A673 (cell line): ENCODE data around the gene ZSWIM3. TPM values are rescaled to one million over a fixed set of nuclear protein-coding genes. Genes with fewer than 3 reads are reported as not detected.

ENCODE experiments used
- BruUV-seq: library from RNA; stranded (reverse); fragments of 400-500 nt; replicated peaks from 2 replicates; lab custom pipeline; 2021; lab: Mats Ljungman, UMichigan
- CTCF ChIA-PET: fragments of 300-600 bp; sonication (Branson Sonifier 250); formaldehyde crosslinking; loops from one replicate; lab custom pipeline; 2022; ENCODE audit warnings: antibody characterized with exemption; lab: Charles Lee
- POLR2A ChIA-PET: fragments of 300-600 bp; sonication (Branson Sonifier 250); formaldehyde crosslinking; loops from one replicate; lab custom pipeline; 2022; ENCODE audit warnings: antibody characterized with exemption; ENCODE audit not compliant: low non-redundant PET; lab: Charles Lee
- DNase-seq: peaks from one replicate; pipeline ENCODE4 v3.0.0-alpha.2; 2015; ENCODE audit warnings: low spot score
- H3K27ac ChIP-seq: fragments of 200-600 bp; sonication (generic); 2 replicates; pipeline ENCODE4 v1.5.1; 2016; ENCODE audit warnings: mixed run types, low read depth, mild to moderate bottlenecking, mixed read lengths, antibody characterized with exemption, low read length; ENCODE audit not compliant: poor library complexity, severe bottlenecking
- H3K27me3 ChIP-seq: fragments of 200-600 bp; sonication (generic); replicated peaks from 2 replicates; pipeline ENCODE4 v1.6.1; 2017; ENCODE audit warnings: mixed run types, low read depth, mild to moderate bottlenecking, mixed read lengths, antibody characterized with exemption, low read length; ENCODE audit not compliant: insufficient read depth, poor library complexity
- H3K36me3 ChIP-seq: fragments of 200-600 bp; sonication (generic); 2 replicates; pipeline ENCODE4 v1.6.1; 2016; ENCODE audit warnings: mixed run types, mild to moderate bottlenecking, mixed read lengths, antibody characterized with exemption, low read length; ENCODE audit not compliant: insufficient read depth, poor library complexity, severe bottlenecking
- H3K4me1 ChIP-seq: fragments of 200-600 bp; sonication (generic); 2 replicates; pipeline ENCODE4 v1.6.1; 2017; ENCODE audit warnings: mixed run types, mild to moderate bottlenecking, mixed read lengths, antibody characterized with exemption, low read length; ENCODE audit not compliant: insufficient read depth, poor library complexity, severe bottlenecking
- H3K4me3 ChIP-seq: fragments of 200-600 bp; sonication (generic); 2 replicates; pipeline ENCODE4 v1.5.1; 2016; ENCODE audit warnings: low read depth, mixed run types, mild to moderate bottlenecking, mixed read lengths, low read length; ENCODE audit not compliant: poor library complexity, severe bottlenecking
- H3K9me3 ChIP-seq: fragments of 200-600 bp; sonication (generic); 2 replicates; pipeline ENCODE4 v1.6.1; 2016; ENCODE audit warnings: mixed run types, low read depth, mild to moderate bottlenecking, mixed read lengths, antibody characterized with exemption, low read length; ENCODE audit not compliant: poor library complexity, severe bottlenecking
- EZH2 ChIP-seq: fragments of 200-600 bp; sonication (generic); IDR thresholded peaks from 2 replicates; pipeline ENCODE4 v1.6.1; 2017; ENCODE audit warnings: borderline replicate concordance, low read depth, mild to moderate bottlenecking, mixed read lengths, antibody characterized with exemption, low read length; ENCODE audit not compliant: poor library complexity, severe bottlenecking
- intact Hi-C: fragments of 100-400 bp; cut with micrococcal nuclease; formaldehyde crosslinking; loops from one replicate; pipeline ENCODE4 v1.10.0; 2022; ENCODE audit not compliant: unreplicated experiment
- total RNA-seq: library from RNA; stranded (reverse); gene quantifications from 2 replicates; pipeline ENCODE4 v1.2.3, GENCODE V29; 2021
- TF ChIP-seq, protein P1 (sequence below): fragments of 300-800, 200-600 bp; sonication (generic); conservative IDR thresholded peaks from 2 replicates; pipeline ENCODE4 v1.5.1; 2017; ENCODE audit warnings: low read depth, mild to moderate bottlenecking, antibody characterized with exemption, low read length, moderate library complexity, mixed read lengths

ZSWIM3 gene
- total RNA-seq, 1 experiment from 2014 or later: 2.6 TPM

DNA sequence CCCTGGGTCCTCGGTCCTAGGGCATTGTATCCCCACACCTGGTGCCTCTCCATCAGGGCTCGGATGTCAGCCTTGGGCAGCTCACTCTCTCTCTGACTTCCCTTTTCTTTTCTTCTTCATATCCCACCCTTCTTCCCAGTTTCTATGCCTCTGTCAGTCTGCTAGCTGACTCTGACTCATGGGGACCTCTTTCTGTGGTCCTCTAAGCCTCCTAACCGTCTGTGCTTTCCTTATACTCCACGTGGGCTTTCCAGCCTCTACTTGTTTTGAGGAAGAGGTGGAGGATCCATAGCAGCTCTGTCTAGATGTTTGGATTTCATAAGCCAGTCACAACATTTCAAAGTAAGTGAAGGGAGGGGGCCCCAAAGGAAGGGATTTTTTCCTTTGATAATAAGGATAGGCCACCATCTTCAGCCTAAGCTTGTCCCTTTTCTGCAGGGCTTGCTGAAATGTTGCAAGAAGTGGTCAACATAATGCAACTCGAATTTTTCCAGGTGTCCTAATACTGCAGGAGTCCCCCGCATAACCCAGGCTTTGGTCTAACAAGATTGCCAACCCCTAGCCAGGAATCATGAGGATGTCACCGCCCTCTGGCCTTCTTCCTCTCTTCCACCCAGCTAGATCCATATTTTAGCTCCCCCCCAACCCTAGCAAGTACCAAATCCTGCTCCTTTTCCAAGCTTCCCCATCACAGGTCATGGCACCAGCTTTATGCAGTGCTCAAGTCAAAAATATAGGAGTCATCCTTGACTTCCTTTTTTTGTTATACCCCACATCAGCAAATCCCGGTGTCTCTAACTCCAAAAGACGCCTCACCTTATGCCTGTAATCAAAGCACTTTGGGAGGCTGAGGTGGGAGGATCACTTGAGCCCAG, 63.3 kb downstream of the ZSWIM3 start:
- no peaks in the 10 kb centered on the region for H3K4me1 ChIP-seq
- no peak for TF ChIP-seq EZH2
- TF ChIP-seq, protein P1, sequence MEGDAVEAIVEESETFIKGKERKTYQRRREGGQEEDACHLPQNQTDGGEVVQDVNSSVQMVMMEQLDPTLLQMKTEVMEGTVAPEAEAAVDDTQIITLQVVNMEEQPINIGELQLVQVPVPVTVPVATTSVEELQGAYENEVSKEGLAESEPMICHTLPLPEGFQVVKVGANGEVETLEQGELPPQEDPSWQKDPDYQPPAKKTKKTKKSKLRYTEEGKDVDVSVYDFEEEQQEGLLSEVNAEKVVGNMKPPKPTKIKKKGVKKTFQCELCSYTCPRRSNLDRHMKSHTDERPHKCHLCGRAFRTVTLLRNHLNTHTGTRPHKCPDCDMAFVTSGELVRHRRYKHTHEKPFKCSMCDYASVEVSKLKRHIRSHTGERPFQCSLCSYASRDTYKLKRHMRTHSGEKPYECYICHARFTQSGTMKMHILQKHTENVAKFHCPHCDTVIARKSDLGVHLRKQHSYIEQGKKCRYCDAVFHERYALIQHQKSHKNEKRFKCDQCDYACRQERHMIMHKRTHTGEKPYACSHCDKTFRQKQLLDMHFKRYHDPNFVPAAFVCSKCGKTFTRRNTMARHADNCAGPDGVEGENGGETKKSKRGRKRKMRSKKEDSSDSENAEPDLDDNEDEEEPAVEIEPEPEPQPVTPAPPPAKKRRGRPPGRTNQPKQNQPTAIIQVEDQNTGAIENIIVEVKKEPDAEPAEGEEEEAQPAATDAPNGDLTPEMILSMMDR: no peak
- no TSS peak for BruUV-seq
- H3K27ac ChIP-seq: no peak overlapping the region
- ChIA-PET POLR2A (no interaction called here), CTCF (no interaction called here)
- no peaks in the 10 kb centered on the region for H3K9me3 ChIP-seq
- no peaks in the 10 kb centered on the region for H3K36me3 ChIP-seq
- intact Hi-C loops: no loop called here
- DNase-seq: no peak
- no peaks in the 10 kb centered on the region for H3K27me3 ChIP-seq
- H3K4me3 ChIP-seq: no peak overlapping the region

DNA sequence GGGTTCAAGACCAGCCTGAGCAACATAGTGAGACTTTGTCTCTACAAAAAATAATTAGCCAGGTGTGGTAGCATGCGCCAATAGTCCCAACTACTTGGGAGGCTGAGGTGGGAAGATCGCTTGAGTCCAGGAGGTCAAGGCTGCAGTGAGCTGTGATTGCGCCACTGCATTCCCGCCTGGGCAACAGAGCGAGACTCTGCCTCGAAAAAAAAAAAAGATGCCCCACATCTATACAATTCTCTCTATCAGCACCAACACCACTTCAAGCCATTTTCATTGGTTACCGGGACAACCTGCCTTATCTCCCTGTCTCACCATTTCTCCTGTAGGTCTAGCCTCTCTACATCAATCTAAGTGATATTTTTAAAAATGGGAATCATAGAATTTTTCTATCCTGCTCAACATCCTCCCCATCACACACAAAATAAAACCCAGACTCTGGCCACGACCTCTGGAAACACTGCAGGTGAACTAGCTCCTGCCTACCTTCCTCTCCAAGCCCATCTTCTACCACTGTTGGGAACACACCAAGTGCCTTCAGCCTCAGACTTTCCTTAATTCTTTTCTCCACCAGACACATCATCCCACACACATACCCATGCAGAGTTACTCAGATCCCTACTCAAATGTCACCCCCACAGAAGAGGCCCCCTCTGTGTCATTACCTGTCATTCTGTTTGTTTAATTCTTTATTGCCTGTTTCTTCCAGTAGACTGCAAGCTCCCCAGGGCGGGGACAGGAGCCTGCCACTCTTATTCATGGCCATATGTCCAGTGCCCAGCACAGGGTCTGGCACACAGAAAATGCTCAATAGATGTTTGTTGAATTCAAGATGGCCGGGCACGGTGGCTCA, 64.1 kb downstream of the ZSWIM3 start:
- CTCF ChIA-PET: no interaction called here
- intact Hi-C loops: no loop called here

More for the DNA sequence above, 64.1 kb downstream of the ZSWIM3 start:
- Histone ChIP-seq H3K4me3 (no peak overlapping the region), H3K27me3 (no peaks in the 10 kb centered on the region), H3K27ac (no peak overlapping the region), H3K36me3 (no peaks in the 10 kb centered on the region), H3K9me3 (no peaks in the 10 kb centered on the region), H3K4me1 (no peaks in the 10 kb centered on the region)
- DNase-seq: no peak
- BruUV-seq: no TSS peak
- POLR2A ChIA-PET: interaction anchor here (0.6 kb wide), 1 partner anchor 12 kb away, joined by 7 read pairs; no protein-coding TSS in a partner anchor
- TF ChIP-seq EZH2: no peak
- TF ChIP-seq, protein P1: no peak
